K562 (cell line): ENCODE results near the gene FGFBP2. TPM values are rescaled to one million over a fixed set of nuclear protein-coding genes. Genes with fewer than 3 reads are reported as not detected.

Experiments
- ATAC-seq: fragments of 200-7000 bp; cut with Tn5 transposase; 3 replicates; pipeline ENCODE4 v1.9.1; 2020; ENCODE audit warnings: moderate library complexity
- BruUV-seq: library from RNA; stranded (reverse); fragments of 400-500 nt; replicated peaks from 2 replicates; lab custom pipeline; 2021; lab: Mats Ljungman, UMichigan
- CTCF ChIA-PET: fragments of 300-600 bp; formaldehyde crosslinking; extraction: SDS; loops from one replicate; lab custom pipeline; 2021; ENCODE audit warnings: low intra/inter-chr PET ratio; lab: Yijun Ruan, JAX
- POLR2A ChIA-PET: fragments of 300-600, 350-650 bp; sonication (Branson Sonifier 250); formaldehyde crosslinking; extraction: SDS; loops from one replicate; lab custom pipeline; 2021; ENCODE audit warnings: antibody characterized with exemption, inconsistent platforms; lab: Yijun Ruan, JAX
- DNase-seq, 4 experiments: peaks; one replicate each; pipeline versions ENCODE4 v3.0.0 to v3.0.0-alpha.2; 2011 to 2018; ENCODE audit warnings: low spot score in 3 of 4, mixed read lengths in 3 of 4; ENCODE audit errors: extremely low read depth in 1 of 4
- FAIRE-seq: peaks from 2 replicates; lab custom pipeline; 2011; peaks lifted over from hg19 to GRCh38; lab: Jason Lieb, UNC
- H2AFZ ChIP-seq: 2 replicates; pipeline ENCODE4 v1.6.0; 2011; ENCODE audit warnings: low read depth, low read length, control low read depth, inconsistent platforms
- H3K27ac ChIP-seq: fragments of 200-600 bp; 3 replicates; pipeline ENCODE4 v1.8.0; 2011; ENCODE audit warnings: low read depth, mild to moderate bottlenecking, control low read depth, inconsistent platforms, low read length, moderate library complexity, mixed read lengths; ENCODE audit errors: extremely low read depth
- H3K27me3 ChIP-seq, 2 experiments: fragments of 300-600 bp in 1 of 2; 2 replicates in 1 of 2; 3 replicates in 1 of 2; pipeline versions ENCODE4 v1.6.0 to v1.8.0; 2011; ENCODE audit warnings: inconsistent platforms in 2 of 2, low read length in 2 of 2, mild to moderate bottlenecking in 1 of 2, mixed read lengths in 1 of 2, moderate library complexity in 1 of 2; ENCODE audit not compliant: control insufficient read depth in 2 of 2, insufficient read depth in 2 of 2
- H3K36me3 ChIP-seq: fragments of 300-600 bp; 3 replicates; pipeline ENCODE4 v1.8.0; 2011; ENCODE audit warnings: mild to moderate bottlenecking, low read length, inconsistent platforms; ENCODE audit not compliant: control insufficient read depth, insufficient read depth
- H3K4me1 ChIP-seq, 2 experiments: fragments of 200-600 bp in 1 of 2; replicated peaks in 1 of 2; 2 replicates in 1 of 2; 3 replicates in 1 of 2; pipeline versions ENCODE4 v1.5.1 to v1.8.0; 2011; ENCODE audit warnings: inconsistent platforms in 2 of 2, low read length in 2 of 2, mild to moderate bottlenecking in 1 of 2, mixed read lengths in 1 of 2, moderate library complexity in 1 of 2; ENCODE audit not compliant: control insufficient read depth in 2 of 2, insufficient read depth in 2 of 2
- H3K4me2 ChIP-seq: 2 replicates; pipeline ENCODE4 v1.6.1; 2011; ENCODE audit warnings: low read length, control low read depth, inconsistent platforms, mixed read lengths; ENCODE audit not compliant: insufficient read depth
- H3K4me3 ChIP-seq: fragments of 200-600 bp; sonication (generic), shearing (Covaris generic); 2 replicates; pipeline ENCODE4 v1.5.1; 2016; ENCODE audit warnings: control low read depth, inconsistent platforms
- H3K79me2 ChIP-seq: fragments of 200-600 bp; 3 replicates; pipeline ENCODE4 v1.8.0; 2011; ENCODE audit warnings: low read length, inconsistent platforms; ENCODE audit not compliant: control insufficient read depth, insufficient read depth
- H3K9ac ChIP-seq, 2 experiments: 2 replicates each; pipeline versions ENCODE4 v1.6.0 to v1.6.1; 2011; ENCODE audit warnings: low read depth in 2 of 2, low read length in 2 of 2, control low read depth in 1 of 2, inconsistent platforms in 1 of 2, mild to moderate bottlenecking in 1 of 2, mixed read lengths in 1 of 2; ENCODE audit not compliant: insufficient read depth in 1 of 2
- H3K9me1 ChIP-seq: one replicate; pipeline ENCODE4 v1.6.0; 2011; ENCODE audit warnings: inconsistent platforms, mild to moderate bottlenecking, low read length, moderate library complexity; ENCODE audit not compliant: control insufficient read depth, insufficient read depth
- H3K9me3 ChIP-seq: replicated peaks from 2 replicates; pipeline ENCODE4 v1.5.1; 2011; ENCODE audit warnings: low read depth, low read length, inconsistent platforms; ENCODE audit not compliant: control insufficient read depth, insufficient read depth
- H4K20me1 ChIP-seq: replicated peaks from 2 replicates; pipeline ENCODE4 v1.6.1; 2011; ENCODE audit warnings: low read length, inconsistent platforms, mixed read lengths; ENCODE audit not compliant: control insufficient read depth, insufficient read depth
- TSC22D4 ChIP-seq: fragments of 450-650 bp; IDR thresholded peaks from 2 replicates; pipeline ENCODE4 v1.6.1; 2016; ENCODE audit warnings: missing genetic modification characterization, missing biosample characterization, control low read depth
- YBX1 ChIP-seq: fragments of 450-650 bp; IDR thresholded peaks from 2 replicates; pipeline ENCODE4 v1.7.1; 2016; ENCODE audit warnings: mild to moderate bottlenecking
- ZC3H4 ChIP-seq: sonication (generic); formaldehyde crosslinking; IDR thresholded peaks from 2 replicates; pipeline ENCODE4 v1.9.0; 2021; ENCODE audit warnings: missing genetic modification reagents, borderline replicate concordance
- ZNF217 ChIP-seq: sonication (generic); formaldehyde crosslinking; IDR thresholded peaks from 2 replicates; pipeline ENCODE4 v1.8.0; 2022; ENCODE audit warnings: mild to moderate bottlenecking, missing genetic modification reagents
- WGBS: fragments of 100-300 bp; shearing (Covaris generic); methylation state at CpG from one replicate; pipeline ENCODE4 v1.1.6; 2016; ENCODE audit warnings: low coverage, mixed read lengths; ENCODE audit not compliant: insufficient coverage; ENCODE audit errors: missing lambda C conversion rate; 5-methylcytosine and 5-hydroxymethylcytosine counted together
- in situ Hi-C: fragments of 300-500 bp; cut with MboI; formaldehyde crosslinking; loops from 4 replicates; pipeline ENCODE4 v1.15.0; 2018; ENCODE audit warnings: inconsistent platforms, mixed read lengths
- intact Hi-C: fragments of 100-400 bp; cut with micrococcal nuclease; formaldehyde crosslinking; loops from 2 replicates; pipeline ENCODE4 v1.14.2; 2022
- polyA plus RNA-seq, 8 experiments: library from polyadenylated mRNA; depleted of rRNA in 4 of 8; stranded (reverse) in 5 of 8; unstranded in 3 of 8; fragments of >200 nt; fragmentation: Nextera tagmentation in 2 of 8; fragmentation: Illumina TruSeq in 1 of 8; extraction: Ambion mirVana in 2 of 8; extraction: Trizol in 1 of 8; gene quantifications; 2 replicates each; pipeline versions ENCODE4 v1.2.1 to v1.2.3, GENCODE V29; 2011 to 2014; ENCODE audit warnings: inconsistent platforms in 1 of 8, missing spikeins in 1 of 8
- total RNA-seq, 7 experiments: library from RNA; depleted of rRNA in 6 of 7; stranded (reverse); fragments of >200 nt in 6 of 7; fragmentation: Illumina TruSeq in 2 of 7; extraction: Trizol in 2 of 7; gene quantifications; 2 replicates each; pipeline versions ENCODE4 v1.2.1 to v1.2.3, GENCODE V29; 2011 to 2021; ENCODE audit warnings: low replicate concordance in 1 of 7
- TF ChIP-seq, protein P1 (sequence below): fragments of 200-800 bp; sonication (Bioruptor generic); IDR thresholded peaks from 2 replicates; pipeline ENCODE4 v1.6.1; 2017; ENCODE audit warnings: missing genetic modification characterization, missing compliant biosample characterization

Gene FGFBP2
- total and polyA plus RNA-seq, 9 of the 15 experiments (the other 6 are each of a cell fraction or from before 2014, with no cell fraction given): not detected

DNA sequence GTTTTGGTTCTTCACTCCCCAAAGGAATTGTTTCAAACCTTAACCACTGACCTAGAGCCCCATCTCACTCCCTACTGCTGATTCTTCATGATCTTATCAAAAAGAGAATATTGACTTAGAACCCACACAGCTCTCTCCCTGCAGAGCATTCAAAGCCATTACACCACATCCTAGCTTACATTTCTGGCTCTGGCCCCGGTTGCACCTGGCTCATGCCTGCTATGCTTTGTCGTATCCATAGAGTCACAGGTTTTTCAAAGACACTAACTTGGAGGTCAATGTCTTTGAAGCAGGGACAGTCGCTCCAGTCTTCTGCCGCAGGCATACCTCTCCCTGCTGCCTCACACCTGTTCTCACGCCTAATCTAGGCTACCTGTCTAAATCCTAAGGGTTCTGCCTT, 42.7 kb upstream of the FGFBP2 start:
- Histone ChIP-seq H4K20me1 (no peaks in the 10 kb centered on the region), H3K79me2 (no peaks in the 10 kb centered on the region), H3K9me1 (no peaks in the 10 kb centered on the region), H3K4me1 (no peaks in the 10 kb centered on the region), H3K9me3 (no peaks in the 10 kb centered on the region), H3K27ac (no peak overlapping the region), H3K4me2 (no peak overlapping the region), H3K36me3 (no peaks in the 10 kb centered on the region), H3K4me3 (no peak overlapping the region), H3K27me3 (peaks cover 8 to 15% of the 10 kb centered on the region in 2 experiments; a peak in 4 of 5 replicates), H3K9ac (no peak overlapping the region), H2AFZ (no peak overlapping the region)
- FAIRE-seq: no peak
- no peak for ATAC-seq
- in situ Hi-C loops: loop anchor here (10.0 kb wide), 1 partner anchor 201 kb away; no protein-coding TSS in a partner anchor
- ChIA-PET POLR2A (interaction anchor here (0.5 kb wide), 1 partner anchor 82 kb away, joined by 3 read pairs; no protein-coding TSS in a partner anchor), CTCF (no interaction called here)
- intact Hi-C loops: no loop called here
- TF ChIP-seq ZC3H4 (CRISPR knock-in tag): no peak
- TF ChIP-seq ZNF217 (CRISPR knock-in tag): no peak
- TF ChIP-seq, protein P1, sequence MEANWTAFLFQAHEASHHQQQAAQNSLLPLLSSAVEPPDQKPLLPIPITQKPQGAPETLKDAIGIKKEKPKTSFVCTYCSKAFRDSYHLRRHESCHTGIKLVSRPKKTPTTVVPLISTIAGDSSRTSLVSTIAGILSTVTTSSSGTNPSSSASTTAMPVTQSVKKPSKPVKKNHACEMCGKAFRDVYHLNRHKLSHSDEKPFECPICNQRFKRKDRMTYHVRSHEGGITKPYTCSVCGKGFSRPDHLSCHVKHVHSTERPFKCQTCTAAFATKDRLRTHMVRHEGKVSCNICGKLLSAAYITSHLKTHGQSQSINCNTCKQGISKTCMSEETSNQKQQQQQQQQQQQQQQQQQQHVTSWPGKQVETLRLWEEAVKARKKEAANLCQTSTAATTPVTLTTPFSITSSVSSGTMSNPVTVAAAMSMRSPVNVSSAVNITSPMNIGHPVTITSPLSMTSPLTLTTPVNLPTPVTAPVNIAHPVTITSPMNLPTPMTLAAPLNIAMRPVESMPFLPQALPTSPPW (CRISPR knock-in tag): no peak
- no peak for TF ChIP-seq TSC22D4
- TF ChIP-seq YBX1: no peak
- WGBS: 1% methylated on average over 5 of the region's 5 CpGs
- BruUV-seq: no TSS peak
- no peak for DNase-seq
